ENCODE results near the gene TDRKH.

GRCh38 chr1:151825751-151826660 lies 35.7 kb upstream of the TDRKH start:
- TF ChIP-seq, protein P1, sequence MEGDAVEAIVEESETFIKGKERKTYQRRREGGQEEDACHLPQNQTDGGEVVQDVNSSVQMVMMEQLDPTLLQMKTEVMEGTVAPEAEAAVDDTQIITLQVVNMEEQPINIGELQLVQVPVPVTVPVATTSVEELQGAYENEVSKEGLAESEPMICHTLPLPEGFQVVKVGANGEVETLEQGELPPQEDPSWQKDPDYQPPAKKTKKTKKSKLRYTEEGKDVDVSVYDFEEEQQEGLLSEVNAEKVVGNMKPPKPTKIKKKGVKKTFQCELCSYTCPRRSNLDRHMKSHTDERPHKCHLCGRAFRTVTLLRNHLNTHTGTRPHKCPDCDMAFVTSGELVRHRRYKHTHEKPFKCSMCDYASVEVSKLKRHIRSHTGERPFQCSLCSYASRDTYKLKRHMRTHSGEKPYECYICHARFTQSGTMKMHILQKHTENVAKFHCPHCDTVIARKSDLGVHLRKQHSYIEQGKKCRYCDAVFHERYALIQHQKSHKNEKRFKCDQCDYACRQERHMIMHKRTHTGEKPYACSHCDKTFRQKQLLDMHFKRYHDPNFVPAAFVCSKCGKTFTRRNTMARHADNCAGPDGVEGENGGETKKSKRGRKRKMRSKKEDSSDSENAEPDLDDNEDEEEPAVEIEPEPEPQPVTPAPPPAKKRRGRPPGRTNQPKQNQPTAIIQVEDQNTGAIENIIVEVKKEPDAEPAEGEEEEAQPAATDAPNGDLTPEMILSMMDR (conservative IDR thresholded peaks at IDR 0.05; ENCODE audit: low read length), result no peak
- no peak for TF ChIP-seq EZH2phosphoT487 (IDR thresholded peaks at IDR 0.05; ENCODE audit: borderline replicate concordance)

Data from Loucy (cell line).